Smooth muscle cell of the umbilical artery (primary cell): Measurements from ENCODE around the gene RESP18. TPM values are rescaled to one million over a fixed set of nuclear protein-coding genes. Genes with fewer than 3 reads are reported as not detected.

Source experiments
- total RNA-seq: library from RNA; depleted of rRNA; stranded (reverse); fragments of >200 nt; gene quantifications from 2 replicates; pipeline ENCODE4 v1.2.3, GENCODE V29; 2014

RESP18 gene
- total RNA-seq = not detected in 2 replicates

DNA sequence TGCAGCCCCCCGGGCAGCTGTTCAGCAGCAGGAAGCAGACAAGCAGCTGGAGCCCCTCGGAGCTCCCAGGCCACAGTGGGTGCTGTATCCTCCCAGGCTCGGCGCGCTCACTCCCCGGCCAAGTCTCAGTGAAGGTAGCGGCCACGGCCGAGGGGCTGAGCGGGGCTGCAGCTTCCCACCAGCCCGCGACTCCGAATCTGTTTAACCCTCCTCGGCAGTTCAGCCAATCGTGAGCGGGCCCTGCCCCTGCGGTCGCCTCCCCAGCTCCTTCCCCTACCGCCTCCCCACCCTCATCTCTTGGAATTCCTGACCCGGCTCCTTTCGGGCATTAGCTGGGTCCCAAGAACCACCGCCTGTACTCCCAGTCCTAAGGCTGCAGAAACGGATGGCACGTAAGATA is at the start of gene RESP18:
Gene RESP18 (minus strand): TSS at position 203 of the 400 bp plus-strand sequence.

DNA sequence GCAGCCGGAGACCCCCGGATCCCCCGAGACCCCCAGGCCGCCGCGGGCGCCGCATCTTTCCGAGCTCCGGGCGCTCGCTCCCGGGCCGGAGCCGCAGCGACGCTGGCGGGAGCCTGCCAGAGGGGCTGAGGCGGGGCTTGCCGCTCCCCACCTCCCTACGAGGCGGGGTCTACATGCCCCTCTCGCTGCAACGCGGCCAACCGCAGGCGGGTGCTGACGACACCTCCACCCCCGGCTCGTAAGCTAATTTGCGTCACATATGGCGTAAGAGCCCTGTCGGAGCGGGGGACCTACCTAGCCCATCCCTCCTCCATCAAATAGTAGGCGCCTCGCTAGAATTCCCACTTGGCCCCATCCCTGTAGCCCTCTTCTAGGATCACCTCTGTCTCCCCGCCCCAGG is 23.3 kb downstream of the RESP18 start, which contains the start of gene PTPRN:
Gene PTPRN (minus strand): TSS at position 124 of the 400 bp plus-strand sequence. CDS start 69 bp downstream, at position 55.

DNA sequence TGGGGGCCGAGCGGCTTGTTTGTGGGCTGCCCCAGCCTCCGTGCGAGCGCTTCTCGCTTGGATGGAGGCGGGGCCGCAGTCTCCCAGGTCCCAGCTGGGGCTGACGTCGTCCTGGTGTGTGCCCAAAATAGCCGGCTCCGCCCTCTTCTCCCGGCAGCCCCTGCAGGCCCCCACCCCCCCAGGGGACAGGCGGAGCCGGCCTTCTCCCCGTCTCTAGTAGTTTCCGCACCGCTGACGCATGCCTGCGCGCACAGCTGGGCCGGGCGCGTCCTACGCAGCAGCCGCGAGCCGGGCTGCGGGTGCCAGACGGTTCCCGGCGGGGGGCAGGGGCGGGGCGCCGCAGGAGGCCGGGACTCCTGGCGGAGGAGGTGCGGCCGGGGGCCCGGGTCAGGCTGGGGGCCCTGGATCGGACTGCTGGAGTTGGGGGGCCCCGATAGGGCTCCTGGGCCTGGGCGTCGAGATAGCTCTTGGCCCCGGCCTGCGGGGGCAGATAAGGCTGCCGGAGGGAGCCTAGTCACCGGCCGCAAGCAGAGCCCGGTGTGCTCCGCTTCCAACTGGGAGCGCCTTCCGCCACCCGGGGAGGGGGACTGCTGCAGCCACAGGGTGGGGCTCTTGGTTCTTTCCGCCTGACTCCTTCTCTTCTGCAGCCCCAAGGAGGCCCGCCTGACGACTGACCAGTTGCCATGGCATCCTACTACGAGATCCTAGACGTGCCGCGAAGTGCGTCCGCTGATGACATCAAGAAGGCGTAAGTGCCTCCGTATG is 53.2 kb downstream of the RESP18 start, which contains the start of gene DNAJB2:
Gene DNAJB2 (plus strand): TSS at position 216 of the 765 bp plus-strand sequence. CDS start 468 bp downstream, at position 684.

Other genes starting within 250 kb of the RESP18 start
- gene NHEJ1, start 171.9 kb downstream of the RESP18 start, total RNA-seq = 11.3 and 15.8 TPM in 2 replicates
- 0.89 and 2.8 TPM in 2 replicates for gene SLC23A3, start 162.7 kb downstream of the RESP18 start, total RNA-seq
- 20.5 and 22.7 TPM in 2 replicates for gene CNPPD1, start 155.8 kb downstream of the RESP18 start, total RNA-seq
- 55.4 and 60.6 TPM in 2 replicates for gene RETREG2, start 154.5 kb downstream of the RESP18 start, total RNA-seq
- 11.0 and 16.0 TPM in 2 replicates for gene ZFAND2B, start 126.0 kb downstream of the RESP18 start, total RNA-seq
- 28.1 and 52.0 TPM in 2 replicates for gene ABCB6, start 113.8 kb downstream of the RESP18 start, total RNA-seq
- 31.8 and 40.6 TPM in 2 replicates for gene ATG9A, start 103.1 kb downstream of the RESP18 start, total RNA-seq
- gene ANKZF1, start 102.9 kb downstream of the RESP18 start, total RNA-seq = 35.3 and 38.6 TPM in 2 replicates
- 10.0 and 13.7 TPM in 2 replicates for gene GLB1L, start 87.3 kb downstream of the RESP18 start, total RNA-seq
- gene STK16, start 87.3 kb downstream of the RESP18 start, total RNA-seq = 37.2 and 42.2 TPM in 2 replicates
- not detected in 2 replicates for gene TUBA4B, start 79.5 kb downstream of the RESP18 start, total RNA-seq
- gene TUBA4A, start 78.8 kb downstream of the RESP18 start, total RNA-seq = 6.5 and 6.6 TPM in 2 replicates
- gene DNAJB2, start 53.4 kb downstream of the RESP18 start, total RNA-seq = 37.7 and 59.8 TPM in 2 replicates
- 66.2 and 67.6 TPM in 2 replicates for gene PTPRN, start 23.3 kb downstream of the RESP18 start, total RNA-seq
- gene DNPEP, start 55.2 kb upstream of the RESP18 start, total RNA-seq = 52.6 and 57.3 TPM in 2 replicates
- gene DES, start 85.6 kb upstream of the RESP18 start, total RNA-seq = 5.3 and 6.1 TPM in 2 replicates
- 36.2 and 61.6 TPM in 2 replicates for gene SPEG, start 102.1 kb upstream of the RESP18 start, total RNA-seq
- 52.9 and 67.4 TPM in 2 replicates for gene GMPPA, start 166.1 kb upstream of the RESP18 start, total RNA-seq
- under 0.01 and 0.09 TPM in 2 replicates for gene ASIC4, start 181.7 kb upstream of the RESP18 start, total RNA-seq
- gene CHPF, start 211.1 kb upstream of the RESP18 start, total RNA-seq = 519 and 687 TPM in 2 replicates
- gene TMEM198, start 211.3 kb upstream of the RESP18 start, total RNA-seq = 0.88 and 1.2 TPM in 2 replicates
- 43.1 and 51.8 TPM in 2 replicates for gene OBSL1, start 238.8 kb upstream of the RESP18 start, total RNA-seq
- gene INHA, start 239.6 kb upstream of the RESP18 start, total RNA-seq = 0.55 TPM in 1 of 2 replicates, not detected in the other